HG02885 (cell line): Measurements from ENCODE around the gene POR.
"Not testable (repeated sequence)": the region's sequence is repeated elsewhere in the genome, so short reads cannot be mapped to it uniquely, and the experiment has no call there.

Source experiments
- ATAC-seq: cut with Tn5 transposase; IDR thresholded peaks from one replicate; pipeline ENCODE4 v1.9.1; 2021; ENCODE audit warnings: mild to moderate bottlenecking; ENCODE audit not compliant: unreplicated experiment, poor library complexity

POR gene

GRCh38 chr7:76009672-76010600, 95.0 kb downstream of the POR start:
- no peak for ATAC-seq

DNA sequence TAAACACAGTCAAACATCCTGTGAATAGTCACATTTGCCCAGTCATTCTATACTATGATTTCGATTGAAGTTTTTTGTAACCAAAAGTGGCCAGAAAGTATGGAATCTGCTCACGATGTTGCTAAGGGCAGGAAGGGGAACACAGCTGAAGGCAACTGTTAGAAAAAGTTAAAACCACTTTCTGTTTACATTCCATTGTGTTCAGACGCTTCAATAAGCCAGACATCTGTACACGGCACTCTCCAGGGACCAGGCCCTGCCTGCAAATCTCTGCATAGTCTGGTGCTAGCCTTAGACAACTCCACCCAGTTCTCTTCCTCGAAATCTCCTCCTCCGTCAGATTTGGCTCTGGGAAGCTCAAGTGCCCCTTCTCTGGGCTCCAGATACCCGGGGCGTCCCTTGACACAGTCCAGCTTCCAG, 96.5 kb downstream of the POR start:
- ATAC-seq: no peak

- ATAC-seq: no peak
Measured at GRCh38 chr7:76016191-76016947, 101.4 kb downstream of the POR start.

- ATAC-seq: not testable (repeated sequence)
Measured at GRCh38 chr7:76018520-76018919, 103.6 kb downstream of the POR start.

DNA sequence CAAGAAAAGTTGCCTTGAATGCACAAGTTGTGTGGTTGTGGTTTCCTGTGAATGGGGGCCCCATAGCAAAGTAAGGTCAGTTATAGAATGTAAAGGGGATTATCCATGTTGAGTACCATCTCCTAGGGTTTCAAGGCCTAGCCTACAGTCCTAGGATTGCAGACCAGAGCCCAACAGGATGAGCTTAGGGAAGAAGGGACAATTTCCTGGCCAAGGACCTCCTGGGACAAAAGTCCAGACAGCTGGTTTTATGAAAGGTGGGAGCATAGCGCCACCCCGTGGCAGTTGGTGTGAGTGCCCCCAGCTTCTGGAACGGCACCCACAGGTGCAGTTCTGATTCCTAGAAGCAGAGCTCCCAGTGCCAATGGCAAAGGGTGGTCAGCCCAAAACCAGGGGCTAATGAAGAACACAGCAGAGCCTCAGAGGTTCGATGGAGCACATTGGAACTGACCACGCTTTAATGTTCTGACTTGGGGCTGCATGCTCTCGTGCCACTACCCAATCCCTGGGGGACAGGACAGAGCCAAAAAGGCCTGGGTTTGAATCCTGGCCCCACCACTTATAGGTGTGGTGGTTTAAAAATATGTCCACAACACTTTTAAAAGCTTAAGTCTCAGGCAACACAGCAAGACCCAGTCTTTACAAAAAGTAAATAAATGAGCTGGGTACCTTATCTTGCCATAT, 105.2 kb downstream of the POR start:
- ATAC-seq: no peak

DNA sequence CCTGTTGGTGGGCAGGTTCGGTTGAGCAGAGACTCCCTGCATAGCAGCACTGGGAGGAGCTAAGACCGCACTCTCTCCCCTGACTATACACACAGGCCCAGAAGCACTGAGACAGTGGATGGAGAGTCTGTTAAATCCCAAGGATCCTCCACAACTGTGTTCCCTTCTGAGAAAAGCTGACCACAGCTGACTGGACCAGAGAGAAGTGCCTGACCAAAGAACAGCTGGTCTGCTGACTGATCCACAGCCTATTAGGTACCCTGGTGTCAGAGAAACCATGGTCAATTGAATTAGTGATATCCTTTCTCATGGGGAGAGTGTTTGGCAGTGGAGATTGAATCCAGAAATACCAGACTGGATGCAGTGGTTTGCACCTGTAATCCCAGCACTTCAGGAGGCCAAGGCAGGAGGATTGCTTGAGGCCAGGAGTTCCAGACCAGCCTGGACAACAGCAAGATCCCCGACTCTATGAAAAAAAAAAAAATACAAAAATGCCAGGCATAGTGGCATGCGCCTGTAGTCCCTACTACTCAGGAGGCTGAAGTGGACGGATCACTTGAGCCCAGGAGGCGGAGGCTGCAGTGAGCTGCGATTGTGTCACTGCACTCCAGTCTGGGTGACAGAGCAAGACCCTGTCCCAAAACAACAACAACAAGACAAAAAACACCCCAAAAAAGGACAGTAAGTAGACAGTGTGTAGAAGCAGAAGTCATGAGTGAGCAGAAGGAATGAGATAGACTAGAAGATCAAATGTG, 107.2 kb downstream of the POR start:
- ATAC-seq: no peak

DNA sequence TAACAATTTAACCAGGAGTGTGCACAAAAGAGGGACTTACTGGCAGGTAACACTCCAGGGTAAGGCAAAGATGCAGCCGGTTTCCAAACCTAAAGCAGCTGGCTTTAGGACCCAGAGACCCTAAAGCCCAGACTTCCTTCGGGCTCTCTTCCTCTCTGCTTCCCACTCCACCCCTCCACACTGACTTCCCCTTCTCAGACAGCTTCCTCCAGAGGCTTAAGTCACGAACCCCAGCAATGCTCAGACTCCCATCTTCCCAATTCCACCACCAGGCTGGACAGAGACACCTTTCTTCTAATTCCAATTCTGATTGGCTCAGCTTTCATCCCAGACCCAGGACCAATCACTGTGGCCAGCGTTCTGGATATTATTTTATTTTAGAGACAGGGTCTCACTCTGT, 108.0 kb downstream of the POR start:
- ATAC-seq: no peak

DNA sequence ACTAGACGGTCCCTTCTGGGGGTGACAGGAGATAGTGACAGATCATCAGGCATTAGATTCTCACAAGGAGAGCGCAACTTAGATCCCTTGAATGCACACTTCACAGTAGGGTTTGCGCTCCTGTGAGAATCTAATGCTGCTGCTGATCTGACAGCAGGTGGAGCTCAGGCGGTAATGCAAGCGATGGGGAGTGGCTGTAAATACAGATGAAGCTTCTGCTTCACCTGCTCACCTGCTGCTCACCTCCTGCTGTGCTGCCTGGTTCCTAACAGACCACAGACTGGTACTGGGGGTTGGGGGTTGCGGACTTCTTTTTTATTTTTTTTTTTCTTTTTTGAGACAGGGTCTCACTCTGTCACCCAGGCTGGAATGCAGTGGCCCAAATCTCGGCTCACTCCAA, 114.7 kb downstream of the POR start:
- ATAC-seq: not testable (repeated sequence)

DNA sequence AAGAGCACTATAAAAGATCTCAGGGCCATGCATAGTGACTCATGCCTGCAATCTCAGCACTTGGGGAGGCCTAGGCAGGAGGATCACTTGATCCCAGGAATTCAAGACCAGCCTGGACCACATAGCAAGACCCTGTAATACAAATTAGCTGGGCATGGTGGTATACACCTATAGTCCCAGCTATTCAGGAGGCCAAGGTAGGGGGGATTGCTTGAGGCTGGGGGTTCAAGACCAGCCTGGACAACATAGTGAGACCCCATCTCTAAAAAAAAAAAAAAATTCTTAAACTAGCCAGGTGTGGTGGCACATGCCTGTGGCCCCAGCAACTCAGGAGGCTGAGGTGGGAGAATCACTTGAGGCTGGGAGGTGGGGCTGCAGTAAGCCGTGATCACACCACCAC, 117.0 kb downstream of the POR start:
- no peak for ATAC-seq
